ENCODE measurements around the gene UBE2D2. TPM values are rescaled to one million over a fixed set of nuclear protein-coding genes. Genes with fewer than 3 reads are reported as not detected.
A peak's percentile ranks its signal among the peaks of the same experiment; 100 is the strongest.

The UBE2D2 gene
- total RNA-seq, 1 donor from 2014 or later = 129 TPM

DNA sequence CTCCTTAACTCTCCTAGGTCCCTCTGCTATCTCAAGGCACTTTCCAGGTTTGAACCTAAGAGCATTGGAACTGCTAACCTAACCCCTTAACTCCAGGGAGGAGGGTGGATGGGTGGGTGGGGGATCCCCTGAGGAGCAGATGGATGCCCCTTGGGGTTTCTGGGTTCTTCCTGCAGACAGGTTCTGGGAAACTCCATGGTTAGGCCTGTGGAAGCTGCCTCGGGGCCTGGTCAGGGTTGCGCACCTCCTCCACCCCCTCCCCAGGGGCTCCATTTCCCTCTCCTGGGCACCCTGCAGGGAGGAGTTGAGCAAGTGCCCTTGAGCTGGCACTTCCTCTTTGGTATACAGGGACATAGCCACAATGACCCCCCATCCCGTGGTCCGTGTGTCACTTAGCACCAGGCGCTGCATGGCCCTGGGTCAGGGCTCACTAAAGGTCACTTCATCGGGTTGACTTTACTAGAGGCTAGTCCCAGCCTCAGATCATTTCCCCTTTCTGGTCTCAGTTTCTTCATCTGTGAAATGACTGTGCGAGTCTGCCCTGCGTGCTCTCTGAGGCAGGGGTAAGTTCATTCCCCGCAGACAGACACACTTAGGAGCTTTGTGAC is 103.1 kb downstream of the UBE2D2 start:
- Mint-ChIP-seq H3K27me3 (ENCODE audit: low read depth) (no peaks in the 10 kb centered on the region), H3K36me3 (ENCODE audit: low read depth) (no peaks in the 10 kb centered on the region), H3K27ac (ENCODE audit: unreplicated experiment) (peak overlapping the region; percentile 87), H3K4me3 (ENCODE audit: unreplicated experiment) (no peak overlapping the region), H3K4me1 (ENCODE audit: low read depth) (peaks cover 87% of the 10 kb centered on the region), H3K9me3 (ENCODE audit: low read depth) (no peaks in the 10 kb centered on the region)
- no peak for DNase-seq (ENCODE audit: low spot score)
- TF ChIP-seq, protein P1, sequence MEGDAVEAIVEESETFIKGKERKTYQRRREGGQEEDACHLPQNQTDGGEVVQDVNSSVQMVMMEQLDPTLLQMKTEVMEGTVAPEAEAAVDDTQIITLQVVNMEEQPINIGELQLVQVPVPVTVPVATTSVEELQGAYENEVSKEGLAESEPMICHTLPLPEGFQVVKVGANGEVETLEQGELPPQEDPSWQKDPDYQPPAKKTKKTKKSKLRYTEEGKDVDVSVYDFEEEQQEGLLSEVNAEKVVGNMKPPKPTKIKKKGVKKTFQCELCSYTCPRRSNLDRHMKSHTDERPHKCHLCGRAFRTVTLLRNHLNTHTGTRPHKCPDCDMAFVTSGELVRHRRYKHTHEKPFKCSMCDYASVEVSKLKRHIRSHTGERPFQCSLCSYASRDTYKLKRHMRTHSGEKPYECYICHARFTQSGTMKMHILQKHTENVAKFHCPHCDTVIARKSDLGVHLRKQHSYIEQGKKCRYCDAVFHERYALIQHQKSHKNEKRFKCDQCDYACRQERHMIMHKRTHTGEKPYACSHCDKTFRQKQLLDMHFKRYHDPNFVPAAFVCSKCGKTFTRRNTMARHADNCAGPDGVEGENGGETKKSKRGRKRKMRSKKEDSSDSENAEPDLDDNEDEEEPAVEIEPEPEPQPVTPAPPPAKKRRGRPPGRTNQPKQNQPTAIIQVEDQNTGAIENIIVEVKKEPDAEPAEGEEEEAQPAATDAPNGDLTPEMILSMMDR (IDR thresholded peaks at IDR 0.05) = no peak

DNA sequence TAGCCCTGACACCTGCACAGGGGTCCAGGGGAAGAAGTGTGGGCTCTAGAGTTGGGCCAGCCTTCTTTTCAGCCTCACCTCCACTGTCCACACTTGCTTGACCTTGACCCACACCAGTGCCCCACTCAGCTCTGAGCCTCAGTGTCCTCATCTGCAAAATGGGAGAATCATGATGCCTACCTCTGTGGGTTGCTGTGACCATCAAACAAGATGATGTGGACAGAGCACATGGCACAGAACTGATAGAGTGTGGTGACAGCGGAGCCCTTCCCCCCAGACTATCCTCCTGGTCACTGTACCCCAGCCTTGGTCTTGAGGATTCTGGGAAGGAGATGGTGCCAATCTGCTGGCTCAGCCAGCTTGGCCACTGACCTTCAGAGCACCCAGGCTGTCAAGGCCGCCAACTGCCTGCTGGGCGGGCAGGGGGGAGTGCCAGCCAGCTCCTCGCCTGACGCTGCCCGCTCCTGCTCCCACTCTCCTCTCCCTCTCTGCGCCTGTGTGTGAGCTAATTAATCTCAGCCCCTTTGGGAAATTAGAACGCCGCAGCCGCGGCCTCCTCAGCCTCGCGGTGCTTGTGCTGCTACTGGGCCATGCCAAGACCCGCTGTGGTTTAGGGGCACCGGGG is 103.7 kb downstream of the UBE2D2 start:
- Mint-ChIP-seq H3K4me3 (ENCODE audit: unreplicated experiment) (no peak overlapping the region), H3K36me3 (ENCODE audit: low read depth) (no peaks in the 10 kb centered on the region), H3K9me3 (ENCODE audit: low read depth) (no peaks in the 10 kb centered on the region), H3K27ac (ENCODE audit: unreplicated experiment) (peak overlapping the region; percentile 59), H3K27me3 (ENCODE audit: low read depth) (no peaks in the 10 kb centered on the region), H3K4me1 (ENCODE audit: low read depth) (peaks cover 88% of the 10 kb centered on the region)
- TF ChIP-seq, protein P1 (IDR thresholded peaks at IDR 0.05) = no peak
- DNase-seq (ENCODE audit: low spot score) = no peak

DNA sequence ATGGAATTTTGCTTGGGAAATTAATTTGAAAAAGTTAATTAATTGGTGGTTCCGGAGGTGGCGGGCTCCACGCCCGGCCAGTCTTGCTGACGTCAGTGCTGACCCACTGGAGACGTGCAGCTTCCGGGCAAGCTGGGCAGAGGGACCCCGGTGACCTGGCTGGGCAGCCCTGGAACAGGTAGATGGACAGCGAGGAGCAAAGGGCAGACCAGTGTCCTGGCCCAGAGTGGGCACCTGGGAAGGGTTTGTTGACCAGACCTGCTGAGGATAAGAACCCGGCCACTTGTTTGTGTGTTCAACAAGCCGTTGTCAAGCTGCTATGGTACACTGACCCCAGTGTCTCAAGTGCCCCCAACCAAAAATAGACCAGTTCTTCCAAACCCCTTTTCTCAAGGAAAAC is 104.5 kb downstream of the UBE2D2 start:
- peaks cover 89% of the 10 kb centered on the region for H3K4me1 Mint-ChIP-seq (ENCODE audit: low read depth)
- H3K36me3 Mint-ChIP-seq (ENCODE audit: low read depth) = peaks cover 1% of the 10 kb centered on the region
- H3K4me3 Mint-ChIP-seq (ENCODE audit: unreplicated experiment) = no peak overlapping the region
- H3K9me3 Mint-ChIP-seq (ENCODE audit: low read depth) = no peaks in the 10 kb centered on the region
- no peak for DNase-seq (ENCODE audit: low spot score)
- H3K27ac Mint-ChIP-seq (ENCODE audit: unreplicated experiment) = peak overlapping the region; percentile 74
- TF ChIP-seq, protein P1 (IDR thresholded peaks at IDR 0.05) = no peak
- H3K27me3 Mint-ChIP-seq (ENCODE audit: low read depth) = no peaks in the 10 kb centered on the region

DNA sequence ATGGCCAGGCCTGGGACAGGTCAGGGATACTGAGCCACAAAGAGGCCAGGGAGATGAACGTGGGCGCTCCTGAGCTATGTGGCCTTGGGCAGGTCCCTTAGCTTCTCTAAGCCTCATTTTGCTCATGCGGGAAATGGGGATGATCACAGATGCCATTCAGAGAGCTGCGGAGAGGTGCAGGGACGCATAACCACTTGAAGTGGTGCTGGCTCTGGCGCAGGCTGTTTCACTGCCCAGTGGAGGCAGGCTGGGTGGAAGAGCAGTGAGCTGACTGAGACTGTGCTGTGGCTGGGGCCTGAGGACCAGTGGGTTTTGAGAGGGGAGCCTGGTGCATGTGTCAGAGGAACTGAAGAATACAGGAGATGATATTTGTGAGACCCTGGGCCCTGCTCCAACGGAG is 105.4 kb downstream of the UBE2D2 start:
- Mint-ChIP-seq H3K4me1 (ENCODE audit: low read depth) (peaks cover 93% of the 10 kb centered on the region), H3K27me3 (ENCODE audit: low read depth) (no peaks in the 10 kb centered on the region), H3K9me3 (ENCODE audit: low read depth) (no peaks in the 10 kb centered on the region), H3K4me3 (ENCODE audit: unreplicated experiment) (no peak overlapping the region), H3K27ac (ENCODE audit: unreplicated experiment) (peak overlapping the region; percentile 74), H3K36me3 (ENCODE audit: low read depth) (peaks cover 1% of the 10 kb centered on the region)
- TF ChIP-seq, protein P1 (IDR thresholded peaks at IDR 0.05) = no peak
- DNase-seq (ENCODE audit: low spot score) = no peak

DNA sequence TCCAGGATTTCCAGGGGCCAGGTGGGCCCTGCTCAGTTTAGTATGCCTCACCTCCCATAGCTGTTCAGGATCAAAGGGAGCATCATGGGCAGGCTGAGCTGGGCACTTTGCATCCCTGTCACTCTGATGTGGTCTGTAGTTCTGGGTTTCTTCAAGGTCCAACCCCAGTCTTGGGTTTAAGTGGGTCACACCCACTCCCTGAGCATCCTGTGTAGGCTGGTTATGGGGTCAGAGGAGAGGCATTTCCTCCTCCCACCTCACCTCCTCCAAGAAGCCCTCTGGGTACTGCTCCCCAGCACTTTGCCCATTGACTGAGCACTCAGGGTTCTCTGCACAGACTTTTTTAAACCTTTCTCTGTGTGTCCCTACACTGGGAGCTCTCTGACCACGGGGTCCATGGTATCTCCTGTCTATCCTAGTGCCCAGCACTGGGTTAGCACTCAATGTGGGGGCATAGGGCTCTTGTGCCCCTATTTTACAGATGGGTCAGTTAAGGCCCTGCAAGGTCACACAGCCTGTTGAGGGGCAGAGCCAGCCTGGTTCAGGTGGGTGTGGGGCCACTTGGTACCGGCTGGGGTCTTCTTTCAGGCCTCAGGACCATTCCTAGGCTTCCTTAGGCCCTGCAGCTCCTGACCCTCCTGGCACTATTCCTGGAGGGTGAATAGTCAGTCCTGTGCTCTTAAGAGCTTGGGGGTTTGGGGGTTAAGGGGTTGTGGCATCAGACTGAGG is 106.0 kb downstream of the UBE2D2 start:
- Mint-ChIP-seq H3K27me3 (ENCODE audit: low read depth) (no peaks in the 10 kb centered on the region), H3K4me3 (ENCODE audit: unreplicated experiment) (no peak overlapping the region), H3K27ac (ENCODE audit: unreplicated experiment) (peak overlapping the region; percentile 75), H3K4me1 (ENCODE audit: low read depth) (peaks cover 92% of the 10 kb centered on the region), H3K36me3 (ENCODE audit: low read depth) (peaks cover 1% of the 10 kb centered on the region), H3K9me3 (ENCODE audit: low read depth) (no peaks in the 10 kb centered on the region)
- TF ChIP-seq, protein P1 (IDR thresholded peaks at IDR 0.05) = no peak
- no peak for DNase-seq (ENCODE audit: low spot score)
